Activated CD4-positive, alpha-beta memory T cell treated with anti-CD3 and anti-CD28 coated beads, Interleukin-2, amount 10 ng/mL, durations not matched to agents 7 days and 5 days (primary cell): ENCODE measurements around the gene NCS1. TPM values are rescaled to one million over a fixed set of nuclear protein-coding genes. Genes with fewer than 3 reads are reported as not detected.
A peak's percentile ranks its signal among the peaks of the same experiment; 100 is the strongest.

ENCODE experiments used
- CTCF ChIA-PET: fragments of 350-600 bp; sonication (Branson Sonifier 250); formaldehyde crosslinking; loops from one replicate; lab custom pipeline; 2021; ENCODE audit warnings: antibody characterized with exemption, inconsistent platforms; lab: Charles Lee
- POLR2A ChIA-PET: fragments of 350-600 bp; sonication (Branson Sonifier 250); formaldehyde crosslinking; loops from one replicate; lab custom pipeline; 2021; ENCODE audit warnings: antibody characterized with exemption; lab: Charles Lee
- DNase-seq: peaks from one replicate; pipeline ENCODE4 v3.0.0-alpha.2; 2020
- H3K27ac Mint-ChIP-seq: one replicate; pipeline ENCODE4 v1.8.0; 2021; ENCODE audit warnings: mild to moderate bottlenecking, mixed read lengths
- H3K27me3 Mint-ChIP-seq: one replicate; pipeline ENCODE4 v1.8.0; 2021; ENCODE audit warnings: mixed read lengths
- H3K36me3 Mint-ChIP-seq: one replicate; pipeline ENCODE4 v1.8.0; 2021; ENCODE audit warnings: low read depth, mixed read lengths
- H3K4me1 Mint-ChIP-seq: one replicate; pipeline ENCODE4 v1.8.0; 2021; ENCODE audit warnings: mixed read lengths
- H3K4me3 Mint-ChIP-seq: one replicate; pipeline ENCODE4 v1.8.0; 2021; ENCODE audit warnings: mild to moderate bottlenecking, mixed read lengths
- H3K9me3 Mint-ChIP-seq: one replicate; pipeline ENCODE4 v1.8.0; 2021; ENCODE audit warnings: mixed read lengths
- total RNA-seq, 2 experiments: library from RNA; stranded (reverse); gene quantifications; one replicate each; pipeline ENCODE4 v1.2.3, GENCODE V29; 2021

NCS1 gene
- total RNA-seq, 2 experiments from 2014 or later, result 2.8 to 3.1 TPM

GRCh38 chr9:130172858-130173665 is 858 bp downstream of the NCS1 start:
- CTCF ChIA-PET, result interaction anchor here (1.4 kb wide), 1 partner anchor 7 kb away, joined by 3 read pairs; no protein-coding TSS in a partner anchor
- Mint-ChIP-seq H3K9me3 (no peaks in the 10 kb centered on the region), H3K4me1 (peaks cover 11% of the 10 kb centered on the region), H3K27ac (no peak overlapping the region), H3K36me3 (no peaks in the 10 kb centered on the region), H3K27me3 (peaks cover 37% of the 10 kb centered on the region), H3K4me3 (peak overlapping the region; percentile 56)
- POLR2A ChIA-PET, result no interaction called here
- no peak for DNase-seq

- ChIA-PET CTCF (interaction anchor here (1.4 kb wide), 1 partner anchor 8 kb away, joined by 3 read pairs; no protein-coding TSS in a partner anchor), POLR2A (interaction anchor here (1.9 kb wide), 1 partner anchor 45 kb away, joined by 7 read pairs; no protein-coding TSS in a partner anchor)
- peak overlapping the region; percentile 56 for H3K4me3 Mint-ChIP-seq
- DNase-seq, result no peak
- no peaks in the 10 kb centered on the region for H3K36me3 Mint-ChIP-seq
- H3K27ac Mint-ChIP-seq, result no peak overlapping the region
- peaks cover 37% of the 10 kb centered on the region for H3K27me3 Mint-ChIP-seq
- H3K4me1 Mint-ChIP-seq, result peaks cover 11% of the 10 kb centered on the region
- no peaks in the 10 kb centered on the region for H3K9me3 Mint-ChIP-seq
Measured at GRCh38 chr9:130173666-130173983, 1.4 kb downstream of the NCS1 start.

GRCh38 chr9:130174025-130174424 is 1.8 kb downstream of the NCS1 start:
- DNase-seq, result no peak
- POLR2A ChIA-PET, result interaction anchor here (1.9 kb wide), 1 partner anchor 46 kb away, joined by 7 read pairs; no protein-coding TSS in a partner anchor
- CTCF ChIA-PET, result interaction anchor here (1.4 kb wide), 2 partner anchors 8 to 62 kb away, joined by 3 read pairs; no protein-coding TSS in a partner anchor
- H3K9me3 Mint-ChIP-seq, result no peaks in the 10 kb centered on the region
- no peaks in the 10 kb centered on the region for H3K36me3 Mint-ChIP-seq
- H3K27me3 Mint-ChIP-seq, result peaks cover 34% of the 10 kb centered on the region
- H3K4me1 Mint-ChIP-seq, result peaks cover 11% of the 10 kb centered on the region
- H3K4me3 Mint-ChIP-seq, result peak overlapping the region; percentile 17
- no peak overlapping the region for H3K27ac Mint-ChIP-seq

- ChIA-PET POLR2A (interaction anchor here (1.9 kb wide), 1 partner anchor 46 kb away, joined by 7 read pairs; no protein-coding TSS in a partner anchor), CTCF (interaction anchor here (1.4 kb wide), 1 partner anchor 61 kb away, joined by 3 read pairs; no protein-coding TSS in a partner anchor)
- no peak overlapping the region for H3K4me3 Mint-ChIP-seq
- H3K9me3 Mint-ChIP-seq, result no peaks in the 10 kb centered on the region
- H3K4me1 Mint-ChIP-seq, result peaks cover 11% of the 10 kb centered on the region
- H3K36me3 Mint-ChIP-seq, result no peaks in the 10 kb centered on the region
- peaks cover 28% of the 10 kb centered on the region for H3K27me3 Mint-ChIP-seq
- no peak overlapping the region for H3K27ac Mint-ChIP-seq
- DNase-seq, result no peak
Measured at GRCh38 chr9:130174920-130175321, 2.7 kb downstream of the NCS1 start.

- H3K36me3 Mint-ChIP-seq, result no peaks in the 10 kb centered on the region
- POLR2A ChIA-PET, result interaction anchor here (1.9 kb wide), 1 partner anchor 47 kb away, joined by 7 read pairs; no protein-coding TSS in a partner anchor
Measured at GRCh38 chr9:130175355-130175754, 3.2 kb downstream of the NCS1 start.

GRCh38 chr9:130176760-130177159 is 4.6 kb downstream of the NCS1 start:
- ChIA-PET POLR2A (no interaction called here), CTCF (no interaction called here)
- Mint-ChIP-seq H3K27me3 (peaks cover 15% of the 10 kb centered on the region), H3K36me3 (no peaks in the 10 kb centered on the region), H3K4me1 (peaks cover 8% of the 10 kb centered on the region), H3K9me3 (no peaks in the 10 kb centered on the region), H3K4me3 (no peak overlapping the region), H3K27ac (no peak overlapping the region)
- no peak for DNase-seq

More at GRCh38 chr9:130175355-130175754, 3.2 kb downstream of the NCS1 start:
- CTCF ChIA-PET, result interaction anchor here (1.4 kb wide), 1 partner anchor 61 kb away, joined by 3 read pairs; no protein-coding TSS in a partner anchor
- H3K4me1 Mint-ChIP-seq, result peaks cover 11% of the 10 kb centered on the region
- H3K9me3 Mint-ChIP-seq, result no peaks in the 10 kb centered on the region
- no peak for DNase-seq
- no peak overlapping the region for H3K4me3 Mint-ChIP-seq
- H3K27ac Mint-ChIP-seq, result no peak overlapping the region
- H3K27me3 Mint-ChIP-seq, result peaks cover 26% of the 10 kb centered on the region

GRCh38 chr9:130177898-130178805 is 5.9 kb downstream of the NCS1 start:
- no peak overlapping the region for H3K4me3 Mint-ChIP-seq
- no peaks in the 10 kb centered on the region for H3K9me3 Mint-ChIP-seq
- POLR2A ChIA-PET, result no interaction called here

GRCh38 chr9:130179331-130179907 is 7.2 kb downstream of the NCS1 start:
- Mint-ChIP-seq H3K4me3 (no peak overlapping the region), H3K36me3 (no peaks in the 10 kb centered on the region), H3K4me1 (no peaks in the 10 kb centered on the region), H3K27me3 (peaks cover 2% of the 10 kb centered on the region), H3K27ac (no peak overlapping the region), H3K9me3 (no peaks in the 10 kb centered on the region)
- DNase-seq, result no peak
- POLR2A ChIA-PET, result no interaction called here
- CTCF ChIA-PET, result no interaction called here

More at GRCh38 chr9:130177898-130178805, 5.9 kb downstream of the NCS1 start:
- H3K4me1 Mint-ChIP-seq, result peaks cover 7% of the 10 kb centered on the region
- DNase-seq, result no peak
- H3K36me3 Mint-ChIP-seq, result no peaks in the 10 kb centered on the region
- CTCF ChIA-PET, result no interaction called here
- peaks cover 15% of the 10 kb centered on the region for H3K27me3 Mint-ChIP-seq
- H3K27ac Mint-ChIP-seq, result no peak overlapping the region

- no peaks in the 10 kb centered on the region for H3K9me3 Mint-ChIP-seq
- POLR2A ChIA-PET, result no interaction called here
- CTCF ChIA-PET, result no interaction called here
- H3K4me3 Mint-ChIP-seq, result no peak overlapping the region
- H3K4me1 Mint-ChIP-seq, result no peaks in the 10 kb centered on the region
- no peaks in the 10 kb centered on the region for H3K27me3 Mint-ChIP-seq
- H3K36me3 Mint-ChIP-seq, result no peaks in the 10 kb centered on the region
- no peak overlapping the region for H3K27ac Mint-ChIP-seq
- DNase-seq, result no peak
Measured at GRCh38 chr9:130180516-130180915, 8.3 kb downstream of the NCS1 start.

- ChIA-PET POLR2A (no interaction called here), CTCF (no interaction called here)
- no peak overlapping the region for H3K4me3 Mint-ChIP-seq
- H3K36me3 Mint-ChIP-seq, result no peaks in the 10 kb centered on the region
- DNase-seq, result no peak
- H3K27me3 Mint-ChIP-seq, result no peaks in the 10 kb centered on the region
- no peaks in the 10 kb centered on the region for H3K4me1 Mint-ChIP-seq
- no peak overlapping the region for H3K27ac Mint-ChIP-seq
- H3K9me3 Mint-ChIP-seq, result no peaks in the 10 kb centered on the region
Measured at GRCh38 chr9:130181678-130182380, 9.6 kb downstream of the NCS1 start.

- ChIA-PET POLR2A (no interaction called here), CTCF (no interaction called here)
- Mint-ChIP-seq H3K36me3 (no peaks in the 10 kb centered on the region), H3K27me3 (no peaks in the 10 kb centered on the region), H3K4me3 (no peak overlapping the region), H3K9me3 (no peaks in the 10 kb centered on the region), H3K4me1 (no peaks in the 10 kb centered on the region), H3K27ac (no peak overlapping the region)
- no peak for DNase-seq
Measured at GRCh38 chr9:130182381-130182909, 10.2 kb downstream of the NCS1 start.
